Lung (tissue), 12 donors: ENCODE results near the gene LDLRAD4. TPM values are rescaled to one million over a fixed set of nuclear protein-coding genes. Genes with fewer than 3 reads are reported as not detected.

Experiments used
- ATAC-seq: fragments of 200-7000 bp; cut with Tn5 transposase; one replicate; pipeline ENCODE4 v1.9.1; 2020; ENCODE audit warnings: moderate number of reproducible peaks; ENCODE audit not compliant: insufficient read depth, low FRiP score
- DNase-seq, 3 donors: peaks; one replicate each; pipeline ENCODE4 v3.0.0-alpha.2; 2013 to 2017
- H3K27ac ChIP-seq, 2 donors: one replicate each; pipeline ENCODE4 v1.5.1; 2013; ENCODE audit warnings: mild to moderate bottlenecking in 2 of 2, moderate library complexity in 2 of 2, control low read depth in 1 of 2, inconsistent platforms in 1 of 2, low read depth in 1 of 2, low read length in 1 of 2
- H3K27me3 ChIP-seq, 3 donors: one replicate each; pipeline ENCODE4 v1.5.1; 2013; ENCODE audit warnings: low read length in 2 of 3; ENCODE audit not compliant: control insufficient read depth in 3 of 3, insufficient read depth in 3 of 3
- H3K36me3 ChIP-seq, 4 donors: one replicate each; pipeline ENCODE4 v1.5.1; 2013; ENCODE audit warnings: low read length in 4 of 4, mild to moderate bottlenecking in 1 of 4, moderate library complexity in 1 of 4; ENCODE audit not compliant: control insufficient read depth in 4 of 4, insufficient read depth in 4 of 4
- H3K4me1 ChIP-seq, 5 donors: one replicate each; pipeline ENCODE4 v1.5.1; 2013; ENCODE audit warnings: low read length in 5 of 5, mild to moderate bottlenecking in 2 of 5, moderate library complexity in 1 of 5; ENCODE audit not compliant: control insufficient read depth in 5 of 5, insufficient read depth in 5 of 5
- H3K4me3 ChIP-seq: one replicate; pipeline ENCODE4 v1.5.1; 2013; ENCODE audit warnings: mild to moderate bottlenecking, control low read depth, moderate library complexity
- H3K9ac ChIP-seq, 2 donors: one replicate each; pipeline ENCODE4 v1.5.1; 2013; ENCODE audit warnings: low read length in 2 of 2, control low read depth in 1 of 2; ENCODE audit not compliant: insufficient read depth in 1 of 2
- H3K9me3 ChIP-seq, 4 donors: one replicate each; pipeline ENCODE4 v1.5.1; 2013; ENCODE audit warnings: low read length in 3 of 4, mild to moderate bottlenecking in 1 of 4, moderate library complexity in 1 of 4; ENCODE audit not compliant: control insufficient read depth in 4 of 4, insufficient read depth in 3 of 4
- CTCF ChIP-seq: IDR thresholded peaks from 2 replicates; pipeline ENCODE4 v1.5.1; 2012; ENCODE audit warnings: mild to moderate bottlenecking; ENCODE audit errors: control extremely low read depth, extremely low read depth
- WGBS, 2 donors: extraction: QIAGEN DNeasy Blood & Tissue Kit; methylation state at CpG; one replicate each; pipeline ENCODE4 v1.1.7; 2013; 5-methylcytosine and 5-hydroxymethylcytosine counted together
- polyA plus RNA-seq, 2 donors: library from polyadenylated mRNA; stranded (reverse); fragments of 200-250 nt; gene quantifications; one replicate each; pipeline ENCODE4 v1.2.1, GENCODE V29; 2013
- total RNA-seq, 2 donors: library from RNA; depleted of rRNA in 1 of 2; stranded (reverse); fragments of >200 nt in 1 of 2; gene quantifications; one replicate each; pipeline ENCODE4 v1.2.1, GENCODE V29; 2014 to 2021
- donor health status: control.
- donor health status: control.
- donor health status: Bipolar disorder and iron deficiency.
- donor health status: healthy.
- donor health status: DM: yes; HTN: yes; CAD: no.

LDLRAD4 gene
- total and polyA plus RNA-seq, 4 donors = 3.2 to 62.4 (median 19.9) TPM

- DNase-seq = peak; percentile 66 to 86 (median 83)
- H3K27me3 ChIP-seq = no peaks in the 10 kb centered on the region
- no peak overlapping the region for H3K4me3 ChIP-seq
- ATAC-seq = peak; percentile 68
- no peak overlapping the region for H3K9ac ChIP-seq
- peak overlapping the region in 1 of 2 donors; percentile 36 for H3K27ac ChIP-seq
- H3K9me3 ChIP-seq = peaks cover 0 to 17% (median 0%) of the 10 kb centered on the region in 4 donors
- H3K4me1 ChIP-seq = peaks cover 0 to 5% (median 0%) of the 10 kb centered on the region in 5 donors
- peaks cover 0 to 5% (median 0%) of the 10 kb centered on the region in 4 donors for H3K36me3 ChIP-seq
- WGBS, 2 donors = 57 to 66% methylated on average over 8 of the region's 8 CpGs
- TF ChIP-seq CTCF = peak; percentile 81
Observed at GRCh38 chr18:13629841-13630715, 411.5 kb downstream of the LDLRAD4 start.

GRCh38 chr18:13630716-13631268 lies 412.2 kb downstream of the LDLRAD4 start:
- no peak for TF ChIP-seq CTCF
- no peak overlapping the region for H3K9ac ChIP-seq
- H3K4me1 ChIP-seq = peaks cover 0 to 5% (median 0%) of the 10 kb centered on the region in 5 donors
- no peak overlapping the region for H3K4me3 ChIP-seq
- DNase-seq = no peak
- H3K27me3 ChIP-seq = no peaks in the 10 kb centered on the region
- WGBS, 2 donors = 90 to 92% methylated on average over 7 of the region's 7 CpGs
- peaks cover 0 to 5% (median 0%) of the 10 kb centered on the region in 4 donors for H3K36me3 ChIP-seq
- H3K27ac ChIP-seq = no peak overlapping the region
- ATAC-seq = no peak
- peaks cover 0 to 17% (median 0%) of the 10 kb centered on the region in 4 donors for H3K9me3 ChIP-seq

GRCh38 chr18:13633700-13634099 lies 415.1 kb downstream of the LDLRAD4 start:
- peaks cover 0 to 5% (median 0%) of the 10 kb centered on the region in 4 donors for H3K36me3 ChIP-seq

More at GRCh38 chr18:13633700-13634099, 415.1 kb downstream of the LDLRAD4 start:
- ATAC-seq = no peak
- Histone ChIP-seq H3K27me3 (no peaks in the 10 kb centered on the region), H3K9ac (no peak overlapping the region), H3K27ac (no peak overlapping the region), H3K4me3 (no peak overlapping the region), H3K9me3 (peaks cover 0 to 17% (median 0%) of the 10 kb centered on the region in 4 donors), H3K4me1 (peaks cover 0 to 14% (median 5%) of the 10 kb centered on the region in 5 donors)
- no peak for DNase-seq
- 96 to 99% methylated on average over 5 of the region's 5 CpGs for WGBS, 2 donors
- TF ChIP-seq CTCF = no peak
